GM21381 (cell line): ENCODE data around the gene GLI3.

ENCODE experiments used
- ATAC-seq: cut with Tn5 transposase; IDR thresholded peaks from one replicate; pipeline ENCODE4 v1.9.1; 2021; ENCODE audit warnings: mild to moderate bottlenecking, moderate library complexity; ENCODE audit not compliant: unreplicated experiment

GLI3 gene

GRCh38 chr7:42236266-42236975 is 588 bp downstream of the GLI3 start:
- no peak for ATAC-seq

DNA sequence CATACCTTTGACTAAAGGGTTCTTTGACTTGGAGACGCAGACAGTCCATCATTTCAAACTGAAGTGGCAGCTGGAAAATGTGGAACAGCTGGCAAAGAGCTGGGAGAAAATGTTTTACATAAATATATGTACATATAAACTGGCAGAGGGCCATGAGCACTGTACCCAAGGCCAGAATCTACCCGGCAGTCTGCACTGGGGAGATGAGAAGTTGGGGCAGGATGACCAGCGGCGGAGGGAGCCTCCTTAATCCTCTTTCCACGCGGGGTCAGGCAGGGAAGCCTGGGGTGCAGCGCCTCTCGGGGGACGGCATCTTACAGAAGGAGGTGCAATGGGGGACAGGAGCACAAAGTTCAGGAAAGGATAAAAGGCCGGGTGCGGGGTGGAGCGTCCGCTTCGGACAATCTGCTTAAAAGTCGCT is 1.3 kb downstream of the GLI3 start:
- ATAC-seq: no peak

GRCh38 chr7:42234736-42235135 is 2.3 kb downstream of the GLI3 start:
- ATAC-seq: no peak

- no peak for ATAC-seq
Measured at GRCh38 chr7:42233695-42234331, 3.2 kb downstream of the GLI3 start.

DNA sequence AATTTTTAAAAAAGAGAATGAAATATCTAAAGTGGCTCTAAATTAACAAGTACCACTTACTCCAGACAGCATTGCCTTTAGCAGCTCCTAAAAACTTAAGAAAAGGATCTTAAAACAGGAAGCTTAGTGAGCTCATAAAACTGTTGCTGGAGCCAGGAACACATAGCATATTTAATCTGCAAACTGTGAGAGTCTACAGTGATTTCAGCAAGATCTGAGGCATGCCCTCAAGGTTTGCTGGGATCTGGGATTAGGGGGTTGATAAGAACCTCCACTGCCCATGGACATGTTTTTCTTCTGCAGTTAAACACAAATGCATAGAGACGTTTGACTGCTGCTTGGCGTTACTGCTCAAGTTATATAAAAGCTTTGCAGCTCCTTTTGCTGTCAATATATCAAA is 3.8 kb downstream of the GLI3 start:
- no peak for ATAC-seq

GRCh38 chr7:42232275-42232674 is 4.7 kb downstream of the GLI3 start:
- ATAC-seq: no peak

DNA sequence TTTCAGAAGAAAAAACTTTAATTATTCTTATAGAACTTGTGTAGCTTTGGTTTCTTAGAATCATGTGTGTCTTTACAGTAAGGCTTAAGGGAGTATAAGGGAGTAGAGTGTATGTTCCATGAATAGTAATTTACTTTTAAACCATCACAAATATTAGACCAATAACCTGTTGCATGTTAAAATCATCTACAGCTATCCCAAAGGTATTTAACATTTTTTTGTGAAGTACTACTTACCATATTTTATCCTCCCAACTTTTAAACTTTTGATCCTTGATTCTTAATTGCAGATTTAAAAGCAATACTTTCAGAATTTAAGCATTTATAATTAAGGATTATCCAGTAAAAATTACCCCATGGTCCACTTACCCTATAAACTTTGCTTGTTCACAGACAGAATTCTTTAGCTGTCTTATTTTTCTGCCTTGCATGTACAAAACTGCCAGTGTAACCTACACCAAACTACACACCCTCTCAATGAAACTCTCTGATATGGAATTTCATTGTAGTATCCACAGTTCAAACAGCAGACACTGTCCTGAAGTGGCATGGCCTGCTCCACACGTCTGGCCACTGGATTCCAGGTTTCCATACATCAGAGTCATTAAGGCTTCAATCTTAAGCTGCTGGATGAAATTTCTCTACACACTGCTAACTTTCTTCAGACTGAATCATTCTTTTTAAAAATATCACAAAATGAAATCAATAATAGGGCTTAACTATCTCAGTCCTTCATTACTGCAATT is 5.8 kb downstream of the GLI3 start:
- no peak for ATAC-seq

GRCh38 chr7:42227936-42228591 is 8.9 kb downstream of the GLI3 start:
- peak; percentile 19 for ATAC-seq

DNA sequence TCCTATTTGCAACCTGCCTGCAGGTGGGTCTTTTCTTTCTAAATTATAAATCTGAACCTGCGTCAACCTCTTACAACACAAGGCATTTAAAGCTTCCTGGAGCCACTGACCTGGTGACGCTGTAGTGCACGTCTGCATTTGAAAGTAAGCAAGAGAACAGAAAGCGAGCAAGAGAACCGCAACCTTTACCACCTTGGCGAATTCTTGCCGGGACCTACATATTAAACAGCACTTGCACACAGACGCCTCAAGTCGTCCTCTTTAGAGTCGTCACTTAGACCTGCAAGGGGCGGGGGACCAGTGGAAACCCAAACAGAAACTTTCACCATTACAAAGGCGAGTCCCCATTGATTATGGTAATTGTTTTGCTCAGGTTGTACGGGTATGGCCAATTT is 9.5 kb downstream of the GLI3 start:
- ATAC-seq: peak; percentile 91

- no peak for ATAC-seq
Measured at GRCh38 chr7:42227021-42227420, 10.0 kb downstream of the GLI3 start.

DNA sequence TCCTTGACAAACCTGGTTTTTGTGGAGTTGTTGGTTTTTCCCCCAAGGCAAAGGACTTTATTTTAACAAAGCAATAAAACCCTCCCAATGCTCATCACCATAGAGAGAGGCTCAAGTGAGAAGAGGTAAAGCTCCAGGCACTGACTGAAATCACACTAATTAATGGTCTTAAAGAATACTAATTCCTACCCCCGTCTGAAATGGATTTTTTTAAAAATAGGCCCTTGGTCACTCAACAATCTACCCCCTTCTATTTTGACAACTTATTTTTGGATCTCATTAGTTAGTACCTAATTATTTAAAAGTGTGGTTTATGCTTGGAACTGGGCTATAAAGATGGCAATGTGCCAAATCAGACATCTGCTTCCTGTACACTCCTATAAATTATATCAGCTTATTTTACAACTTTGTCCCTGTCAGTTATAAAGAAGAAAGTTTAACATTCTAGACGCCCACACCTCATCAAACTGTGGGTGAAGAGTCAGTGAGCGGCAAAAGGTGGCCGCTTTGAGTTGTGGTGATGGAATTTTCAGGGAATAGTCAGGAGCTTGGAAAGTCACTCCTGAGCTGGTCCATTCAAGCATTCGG is 10.6 kb downstream of the GLI3 start:
- no peak for ATAC-seq

GRCh38 chr7:42224391-42225003 is 12.5 kb downstream of the GLI3 start:
- ATAC-seq: no peak

DNA sequence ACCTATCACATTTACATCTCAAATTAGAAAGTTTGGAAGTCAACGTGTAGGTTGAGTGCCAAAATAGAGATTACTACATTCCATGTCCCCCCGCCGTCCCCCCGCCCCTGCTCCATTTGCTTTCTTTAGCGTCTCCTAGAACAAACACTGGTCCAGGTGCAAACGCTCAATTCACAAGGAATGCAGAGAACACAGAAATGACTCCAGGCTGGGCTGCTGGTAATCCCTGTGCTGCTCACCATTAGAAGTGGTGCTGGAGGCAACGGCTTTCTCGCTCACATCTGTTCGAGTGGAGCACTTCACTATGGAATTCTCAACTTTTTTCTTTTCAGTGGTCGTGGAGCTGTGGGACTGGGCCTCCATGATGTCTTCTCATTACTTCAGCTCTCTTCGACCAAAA is 14.1 kb downstream of the GLI3 start:
- ATAC-seq: no peak

- no peak for ATAC-seq
Measured at GRCh38 chr7:42222125-42222524, 14.9 kb downstream of the GLI3 start.

DNA sequence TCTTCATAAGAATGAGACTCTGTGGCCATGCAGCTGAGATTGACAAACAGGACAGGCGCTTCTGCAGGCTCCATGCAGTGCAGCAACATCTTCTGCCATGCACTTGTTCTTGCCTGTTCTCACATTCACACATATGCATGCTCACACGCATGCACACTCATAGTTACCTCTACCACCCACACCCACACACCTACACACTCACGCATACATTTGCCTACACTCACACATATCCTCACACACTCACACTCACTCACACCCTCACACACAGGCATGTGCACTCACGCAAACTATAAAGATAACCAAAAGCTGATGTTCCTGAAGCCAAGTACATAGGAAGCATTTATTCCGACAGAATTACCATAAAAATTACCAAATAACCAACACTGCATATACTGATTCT is 15.7 kb downstream of the GLI3 start:
- ATAC-seq: no peak

DNA sequence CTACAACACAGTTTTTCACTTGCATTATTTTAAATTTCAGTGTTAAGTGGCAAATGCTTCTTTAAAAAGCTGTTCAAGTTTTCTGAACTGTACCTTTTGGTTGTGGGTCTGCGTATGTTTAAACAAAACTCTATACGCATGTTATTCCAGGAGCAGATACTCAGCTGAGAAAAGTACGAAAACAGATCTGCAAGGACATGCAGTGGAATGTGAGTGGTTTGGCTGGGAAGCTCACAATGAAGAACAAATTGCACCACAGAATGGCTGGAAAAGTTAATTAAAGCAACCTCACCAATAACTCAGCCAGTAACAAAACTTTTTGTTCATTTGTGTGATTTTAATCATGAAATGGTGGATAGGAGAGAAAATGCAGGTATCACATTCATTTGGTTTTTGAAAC is 17.6 kb downstream of the GLI3 start:
- ATAC-seq: no peak

DNA sequence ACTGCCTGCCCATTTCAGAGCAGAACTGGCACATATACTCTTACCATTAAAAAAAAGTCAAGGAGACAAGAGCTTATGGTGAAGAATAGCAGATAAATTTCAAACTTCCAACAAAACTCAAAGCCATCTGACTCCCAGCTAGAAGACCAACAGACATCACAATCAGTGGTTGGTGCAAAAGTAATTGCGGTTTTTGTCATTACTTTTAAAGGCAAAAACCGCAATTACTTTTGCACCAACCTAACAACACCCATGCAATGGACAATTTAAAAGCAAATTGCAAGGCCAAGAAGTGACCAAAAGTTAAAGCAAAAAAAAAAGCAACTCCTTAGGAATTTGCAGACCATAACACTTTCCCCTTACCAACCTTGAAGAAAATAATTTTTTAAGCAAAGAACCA is 18.8 kb downstream of the GLI3 start:
- ATAC-seq: no peak

GRCh38 chr7:42217548-42217947 is 19.5 kb downstream of the GLI3 start:
- ATAC-seq: no peak

GRCh38 chr7:42217053-42217452 is 20.0 kb downstream of the GLI3 start:
- ATAC-seq: no peak

DNA sequence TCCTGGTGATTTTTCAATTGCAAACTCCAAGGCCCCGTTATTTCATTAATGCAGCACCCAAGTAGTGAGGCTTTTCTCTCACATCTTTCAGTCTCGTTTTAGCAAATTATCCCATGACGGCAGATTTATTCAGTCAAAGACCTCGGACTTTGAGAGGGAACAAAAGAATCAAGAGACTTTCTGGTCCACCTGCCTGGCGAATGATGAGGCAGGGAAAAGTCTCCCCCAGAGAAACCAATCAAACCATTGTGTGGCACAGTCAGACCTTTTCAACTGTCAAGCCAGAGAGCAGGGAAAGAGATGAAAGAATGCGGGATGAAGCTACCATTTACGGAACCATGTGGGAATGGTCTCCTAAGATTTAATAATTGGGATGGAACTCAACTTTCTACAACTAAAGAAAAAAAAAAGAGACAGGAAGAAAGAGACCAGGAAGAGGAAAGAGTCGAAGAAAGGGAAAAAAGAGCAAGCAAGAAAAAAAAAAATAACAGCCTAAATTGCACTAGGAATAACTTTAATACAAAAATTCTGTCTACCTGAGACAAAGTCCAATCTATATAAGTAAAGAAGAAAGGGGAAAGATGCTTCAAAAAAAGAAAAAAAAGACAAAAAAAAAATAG is 22.8 kb downstream of the GLI3 start:
- no peak for ATAC-seq
